Measurements from ENCODE around the gene SOHLH1.

DNA sequence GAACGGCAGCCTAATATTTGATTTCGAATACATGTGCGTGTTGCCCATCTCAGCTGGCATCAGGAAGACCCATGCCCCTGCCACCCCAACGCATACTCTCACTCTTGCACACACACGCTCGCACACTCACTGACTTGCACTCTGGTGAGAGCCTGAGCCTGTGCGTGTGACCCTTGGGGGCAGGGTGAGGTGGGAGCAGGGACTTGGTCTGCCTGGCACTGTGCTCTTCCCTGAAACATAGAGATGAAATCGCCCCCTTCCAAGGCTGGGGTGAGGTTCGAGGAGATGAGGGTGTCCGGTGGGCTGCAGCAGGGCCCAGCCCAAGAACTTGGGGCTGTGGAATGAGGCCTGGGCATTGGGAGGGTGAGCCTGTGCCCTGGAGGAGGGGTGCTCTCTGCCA lies 35.0 kb downstream of the SOHLH1 start:
- TF ChIP-seq, protein P1, sequence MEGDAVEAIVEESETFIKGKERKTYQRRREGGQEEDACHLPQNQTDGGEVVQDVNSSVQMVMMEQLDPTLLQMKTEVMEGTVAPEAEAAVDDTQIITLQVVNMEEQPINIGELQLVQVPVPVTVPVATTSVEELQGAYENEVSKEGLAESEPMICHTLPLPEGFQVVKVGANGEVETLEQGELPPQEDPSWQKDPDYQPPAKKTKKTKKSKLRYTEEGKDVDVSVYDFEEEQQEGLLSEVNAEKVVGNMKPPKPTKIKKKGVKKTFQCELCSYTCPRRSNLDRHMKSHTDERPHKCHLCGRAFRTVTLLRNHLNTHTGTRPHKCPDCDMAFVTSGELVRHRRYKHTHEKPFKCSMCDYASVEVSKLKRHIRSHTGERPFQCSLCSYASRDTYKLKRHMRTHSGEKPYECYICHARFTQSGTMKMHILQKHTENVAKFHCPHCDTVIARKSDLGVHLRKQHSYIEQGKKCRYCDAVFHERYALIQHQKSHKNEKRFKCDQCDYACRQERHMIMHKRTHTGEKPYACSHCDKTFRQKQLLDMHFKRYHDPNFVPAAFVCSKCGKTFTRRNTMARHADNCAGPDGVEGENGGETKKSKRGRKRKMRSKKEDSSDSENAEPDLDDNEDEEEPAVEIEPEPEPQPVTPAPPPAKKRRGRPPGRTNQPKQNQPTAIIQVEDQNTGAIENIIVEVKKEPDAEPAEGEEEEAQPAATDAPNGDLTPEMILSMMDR (IDR thresholded peaks at IDR 0.05; ENCODE audit: low read depth, low read length), result no peak
- no peak for TF ChIP-seq EZH2phosphoT487 (IDR thresholded peaks at IDR 0.05; ENCODE audit: low read depth)
